ENCODE measurements around the gene FAIM2.

DNA sequence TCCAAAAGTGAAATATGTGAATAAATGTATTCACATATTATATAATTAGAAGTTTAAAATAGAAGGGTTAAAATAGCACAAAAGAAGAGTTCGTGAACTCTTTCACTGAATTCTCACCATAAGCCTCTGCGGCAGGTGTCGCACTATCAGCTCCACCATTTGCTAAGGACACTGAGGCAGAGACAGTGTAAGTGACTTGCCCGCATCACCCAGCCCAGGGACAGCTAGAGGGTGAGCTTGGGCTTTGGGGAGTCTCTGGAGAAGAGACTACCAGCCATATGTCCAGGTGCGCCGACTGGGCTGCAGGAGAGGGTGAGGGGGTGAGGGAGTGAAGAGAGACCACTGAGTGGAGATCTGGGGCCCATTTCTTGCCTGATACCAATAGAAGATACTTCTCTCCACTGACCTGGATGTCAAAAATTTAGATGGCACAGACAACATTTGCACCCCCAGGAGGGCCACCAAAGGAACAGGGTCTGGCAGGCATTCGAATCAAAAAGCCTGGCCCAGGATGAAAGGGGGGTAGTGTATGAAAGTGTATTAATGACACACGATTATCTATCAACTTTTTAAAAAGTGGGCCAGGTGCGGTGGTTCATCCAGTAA, 28.5 kb downstream of the FAIM2 start:
- no peak for TF ChIP-seq CTCF (IDR thresholded peaks at IDR 0.05)
- no peak for TF ChIP-seq POLR2AphosphoS5 (IDR thresholded peaks at IDR 0.05)

Data from esophagus muscularis mucosa (tissue), 3 donors.